OCI-LY7 (cell line): ENCODE results near the gene C12orf57. TPM values are rescaled to one million over a fixed set of nuclear protein-coding genes. Genes with fewer than 3 reads are reported as not detected.

Experiments used
- BruUV-seq: library from RNA; stranded (reverse); fragments of 400-500 nt; replicated peaks from 2 replicates; lab custom pipeline; 2021; lab: Mats Ljungman, UMichigan
- CTCF ChIA-PET: fragments of 300-600 bp; sonication (Branson Sonifier 250); formaldehyde crosslinking; loops from one replicate; lab custom pipeline; 2022; ENCODE audit warnings: antibody characterized with exemption; ENCODE audit not compliant: unreplicated experiment; lab: Charles Lee
- POLR2A ChIA-PET: fragments of 300-600 bp; sonication (Branson Sonifier 250); formaldehyde crosslinking; loops from one replicate; lab custom pipeline; 2022; ENCODE audit warnings: antibody characterized with exemption; lab: Charles Lee
- DNase-seq: peaks from one replicate; pipeline ENCODE4 v3.0.0-alpha.2; 2015; ENCODE audit warnings: low spot score
- H2AFZ ChIP-seq: fragments of 200-600 bp; sonication (generic), shearing (Covaris generic); 2 replicates; pipeline ENCODE4 v1.6.1; 2014; ENCODE audit warnings: mild to moderate bottlenecking, antibody characterized with exemption, low read length, moderate library complexity
- H3K27ac ChIP-seq: fragments of 200-600 bp; sonication (generic); 2 replicates; pipeline ENCODE4 v1.5.1; 2014; ENCODE audit warnings: mixed run types, low read depth, mild to moderate bottlenecking, moderate library complexity, low read length, inconsistent platforms; ENCODE audit not compliant: poor library complexity, severe bottlenecking
- H3K36me3 ChIP-seq: fragments of 200-600 bp; sonication (generic); 2 replicates; pipeline ENCODE4 v1.6.1; 2014; ENCODE audit warnings: mild to moderate bottlenecking, antibody characterized with exemption, low read length, moderate library complexity, mixed read lengths; ENCODE audit not compliant: insufficient read depth
- H3K4me1 ChIP-seq: fragments of 200-600 bp; sonication (generic); 2 replicates; pipeline ENCODE4 v1.5.1; 2014; ENCODE audit warnings: mild to moderate bottlenecking, low read length; ENCODE audit not compliant: insufficient read depth, poor library complexity, severe bottlenecking
- H3K4me2 ChIP-seq: fragments of 200-600 bp; sonication (generic); 2 replicates; pipeline ENCODE4 v1.6.1; 2014; ENCODE audit warnings: mild to moderate bottlenecking, low read length
- H3K4me3 ChIP-seq: fragments of 200-600 bp; sonication (generic); 2 replicates; pipeline ENCODE4 v1.5.1; 2014; ENCODE audit warnings: mild to moderate bottlenecking, low read depth, low read length; ENCODE audit not compliant: poor library complexity, severe bottlenecking
- H3K79me2 ChIP-seq: fragments of 200-600 bp; sonication (generic); 2 replicates; pipeline ENCODE4 v1.6.1; 2016; ENCODE audit warnings: low read depth, mild to moderate bottlenecking, low read length, moderate library complexity, mixed read lengths; ENCODE audit not compliant: insufficient read depth
- H3K9me2 ChIP-seq: fragments of 200-600 bp; sonication (generic); 2 replicates; pipeline ENCODE4 v1.6.1; 2016; ENCODE audit warnings: mild to moderate bottlenecking, low read length, mixed read lengths; ENCODE audit not compliant: insufficient read depth
- H3K9me3 ChIP-seq: fragments of 200-600 bp; sonication (generic); 2 replicates; pipeline ENCODE4 v1.6.1; 2014; ENCODE audit warnings: mild to moderate bottlenecking, mixed run types, low read length, mixed read lengths
- H4K20me1 ChIP-seq: fragments of 200-600 bp; sonication (generic); 2 replicates; pipeline ENCODE4 v1.6.1; 2014; ENCODE audit warnings: mild to moderate bottlenecking, antibody characterized with exemption, low read length, moderate library complexity, mixed read lengths; ENCODE audit not compliant: insufficient read depth
- CTCF ChIP-seq: fragments of 200-600 bp; sonication (generic); conservative IDR thresholded peaks from 2 replicates; pipeline ENCODE4 v1.5.1; 2014; ENCODE audit warnings: mild to moderate bottlenecking, antibody characterized with exemption, low read length, moderate library complexity, mixed read lengths
- EZH2phosphoT487 ChIP-seq: fragments of 200-600 bp; sonication (generic); IDR thresholded peaks from 2 replicates; pipeline ENCODE4 v1.6.1; 2018; ENCODE audit warnings: low read depth, borderline replicate concordance, mild to moderate bottlenecking, mixed run types, antibody characterized with exemption, low read length, moderate library complexity, mixed read lengths
- intact Hi-C: fragments of 100-400 bp; cut with micrococcal nuclease; formaldehyde crosslinking; loops from one replicate; pipeline ENCODE4 v1.10.0; 2022; ENCODE audit not compliant: unreplicated experiment
- total RNA-seq, 2 experiments: library from RNA; depleted of rRNA in 1 of 2; stranded (reverse); fragments of >200 nt in 1 of 2; shearing (Covaris generic) in 1 of 2; gene quantifications; 2 replicates each; pipeline ENCODE4 v1.2.3, GENCODE V29; 2014 to 2022

C12orf57 gene
- total RNA-seq, 2 experiments from 2014 or later, result 130 to 319 TPM

- Histone ChIP-seq H3K27ac (peak overlapping the region; percentile 49), H4K20me1 (no peaks in the 10 kb centered on the region), H3K36me3 (no peaks in the 10 kb centered on the region), H3K4me2 (peak overlapping the region; percentile 87), H3K4me3 (peak overlapping the region; percentile 67), H3K9me3 (no peaks in the 10 kb centered on the region), H2AFZ (peak overlapping the region; percentile 46; the same call in 1 of the 2 replicates), H3K79me2 (peaks cover 2% of the 10 kb centered on the region; the same call in 1 of the 2 replicates), H3K4me1 (peaks cover 92% of the 10 kb centered on the region), H3K9me2 (no peaks in the 10 kb centered on the region)
- TF ChIP-seq CTCF, result peak; percentile 82
- no peak for TF ChIP-seq EZH2phosphoT487
- intact Hi-C loops, result no loop called here
- DNase-seq, result peak; percentile 67
- ChIA-PET CTCF (interaction anchor here (1.2 to 1.5 kb wide), 2 partner anchors 10 to 18 kb away, joined by 3 read pairs; no protein-coding TSS in a partner anchor), POLR2A (interaction anchor here (1.9 kb wide), 1 partner anchor 10 kb away, joined by 14 read pairs; no protein-coding TSS in a partner anchor)
- BruUV-seq, result no TSS peak
These were observed 6.6 kb downstream of the C12orf57 start for GRCh38 chr12:6950401-6950801.

GRCh38 chr12:6950811-6951540, 7.2 kb downstream of the C12orf57 start, which contains the start of gene PTPN6:
PTPN6 (plus strand) TSS chr12:6951356; CDS start chr12:6951513, 157 bp downstream.
- TF ChIP-seq CTCF, result no peak
- no peak for TF ChIP-seq EZH2phosphoT487
- ChIA-PET CTCF (interaction anchor here (0.6 to 1.2 kb wide), 5 partner anchors 11 to 323 kb away, joined by 3 to 6 read pairs (median 3); no protein-coding TSS in a partner anchor), POLR2A (interaction anchor here (1.2 to 1.9 kb wide), 2 partner anchors 10 to 18 kb away, joined by 3 to 14 read pairs; no protein-coding TSS in a partner anchor)
- DNase-seq, result peak; percentile 83
- no peaks in the 10 kb centered on the region for H3K9me2 ChIP-seq
- BruUV-seq, result no TSS peak
- no peaks in the 10 kb centered on the region for H4K20me1 ChIP-seq
- peak within 1 kb of the TSS; percentile 49 for H3K27ac ChIP-seq
- intact Hi-C loops, result loop anchor here (1.0 kb wide), 1 partner anchor 8 kb away; no protein-coding TSS in a partner anchor
- H3K4me1 ChIP-seq, result peaks cover 88% of the 10 kb centered on the region
- peak within 1 kb of the TSS; percentile 67 for H3K4me3 ChIP-seq
- peak within 1 kb of the TSS; percentile 87 for H3K4me2 ChIP-seq
- no peaks in the 10 kb centered on the region for H3K36me3 ChIP-seq
- H2AFZ ChIP-seq, result peak within 1 kb of the TSS; percentile 46; the same call in 1 of the 2 replicates
- H3K9me3 ChIP-seq, result no peaks in the 10 kb centered on the region
- H3K79me2 ChIP-seq, result no peaks in the 10 kb centered on the region
